Testis (tissue), 2 donors: ENCODE results near the gene SLC38A2.

Experiments
- CTCF ChIP-seq, 3 experiments: fragments of 450-650 bp in 2 of 3; fragments of 200-600 bp in 1 of 3; sonication (generic) in 1 of 3; IDR thresholded peaks; one replicate each; pipeline ENCODE4 v1.5.1; 2016 to 2019; ENCODE audit warnings: antibody characterized with exemption in 3 of 3, mild to moderate bottlenecking in 2 of 3, moderate library complexity in 1 of 3
- POLR2A ChIP-seq: fragments of 450-650 bp; IDR thresholded peaks from one replicate; pipeline ENCODE4 v1.6.1; 2017; ENCODE audit warnings: antibody characterized with exemption, mild to moderate bottlenecking, moderate library complexity

GRCh38 chr12:46363582-46364299, 8.8 kb downstream of the SLC38A2 start:
- TF ChIP-seq CTCF (IDR thresholded peaks at IDR 0.05) (no peak), POLR2A (no peak)
